ENCODE results near the gene NRXN3. TPM values are rescaled to one million over a fixed set of nuclear protein-coding genes. Genes with fewer than 3 reads are reported as not detected.

Gene NRXN3
- total RNA-seq (10 to 100 TPM in 1 of 2 donors, 1 to 10 TPM in 1; 8.8 to 16.6 TPM), polyA plus RNA-seq (1 to 10 TPM; 1.5 to 6.7 TPM)
- long read RNA-seq, donor 1, full-length matches to known transcripts: 3 of 18 reads
- long read RNA-seq, donor 1, partial matches to known transcripts: 4 of 18 reads
- long read RNA-seq, donor 1, other reads (novel, unspliced or antisense): 11 of 18 reads
- long read RNA-seq, donor 2, partial matches to known transcripts: 1 of 7 reads
- long read RNA-seq, donor 2, other reads (novel, unspliced or antisense): 6 of 7 reads

GRCh38 chr14:78170203-78170602 lies at the start of gene NRXN3:
Gene NRXN3, plus strand, starts transcription at chr14:78170373. Its CDS starts 72,721 bp downstream, at chr14:78243094.
- no peaks in the 10 kb centered on the region for H3K27me3 ChIP-seq (ENCODE audit: control insufficient read depth in 1 of 2, insufficient read depth in 2 of 2, low read length in 1 of 2)
- H3K4me3 ChIP-seq (ENCODE audit: low read length in 2 of 2): no peak within 1 kb of the TSS
- H3K9me3 ChIP-seq (ENCODE audit: control insufficient read depth, low read length): no peaks in the 10 kb centered on the region
- H3K36me3 ChIP-seq (ENCODE audit: control insufficient read depth in 1 of 2, insufficient read depth in 2 of 2, low read length in 1 of 2): no peaks in the 10 kb centered on the region
- no peak within 1 kb of the TSS for H3K27ac ChIP-seq (ENCODE audit: low read depth in 1 of 2, low read length in 2 of 2)
- no peak for DNase-seq
- no peak for ATAC-seq (ENCODE audit: low FRiP score)
- 1% methylated on average over 7 of the region's 7 CpGs for WGBS, 2 donors
- intact Hi-C loops (cut with DNase I): no loop called here
- no peaks in the 10 kb centered on the region for H3K4me1 ChIP-seq (ENCODE audit: control insufficient read depth in 1 of 2, insufficient read depth in 2 of 2, low read length in 2 of 2)

GRCh38 chr14:78122436-78122835 lies 47.7 kb upstream of the NRXN3 start:
- no peaks in the 10 kb centered on the region for H3K36me3 ChIP-seq (ENCODE audit: control insufficient read depth in 1 of 2, insufficient read depth in 2 of 2, low read length in 1 of 2)
- no peak overlapping the region for H3K4me3 ChIP-seq (ENCODE audit: low read length in 2 of 2)
- H3K27me3 ChIP-seq (ENCODE audit: control insufficient read depth in 1 of 2, insufficient read depth in 2 of 2, low read length in 1 of 2): no peaks in the 10 kb centered on the region
- H3K9me3 ChIP-seq (ENCODE audit: control insufficient read depth, low read length): no peaks in the 10 kb centered on the region
- no peak overlapping the region for H3K27ac ChIP-seq (ENCODE audit: low read depth in 1 of 2, low read length in 2 of 2)
- no peak for ATAC-seq (ENCODE audit: low FRiP score)
- no peaks in the 10 kb centered on the region for H3K4me1 ChIP-seq (ENCODE audit: control insufficient read depth in 1 of 2, insufficient read depth in 2 of 2, low read length in 2 of 2)
- 56 to 57% methylated on average over 5 of the region's 5 CpGs for WGBS, 2 donors
- DNase-seq: no peak
- intact Hi-C loops (cut with DNase I): no loop called here

DNA sequence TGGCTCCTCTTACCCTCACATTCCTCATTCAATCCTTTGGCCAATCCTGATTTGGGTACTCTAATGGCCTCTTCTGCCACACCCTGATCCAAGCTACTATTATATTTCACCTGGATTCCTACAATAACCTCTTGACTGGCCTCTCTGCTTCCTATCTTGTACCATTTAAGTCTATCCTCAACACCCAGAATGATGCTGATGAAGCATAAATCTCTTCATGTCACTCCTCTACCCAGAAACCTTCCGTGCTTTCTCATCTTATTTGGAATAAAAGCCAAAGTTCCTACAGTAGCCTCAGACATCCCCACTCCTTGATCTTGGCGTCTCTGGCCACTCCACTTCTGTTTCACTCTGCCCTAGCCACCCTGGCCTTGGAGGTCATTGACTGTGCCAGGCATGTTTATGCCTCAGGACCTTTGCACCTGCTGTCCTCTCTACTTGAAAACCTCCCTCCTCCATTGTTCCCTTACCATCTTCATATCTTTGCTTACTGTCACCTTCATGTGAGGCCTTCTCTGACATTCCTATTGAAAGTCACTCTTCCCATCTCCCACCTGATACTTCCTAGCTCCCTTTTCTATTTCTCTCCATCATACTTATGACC lies 46.4 kb upstream of the NRXN3 start:
- H3K4me3 ChIP-seq (ENCODE audit: low read length in 2 of 2): no peak overlapping the region
- intact Hi-C loops (cut with DNase I): no loop called here
- 76 to 80% methylated on average over 2 of the region's 2 CpGs for WGBS, 2 donors

GRCh38 chr14:78127961-78128360 lies 42.2 kb upstream of the NRXN3 start:
- WGBS, 2 donors: 78 to 90% methylated on average over 9 of the region's 9 CpGs

More for the DNA sequence above, 46.4 kb upstream of the NRXN3 start:
- no peak for ATAC-seq (ENCODE audit: low FRiP score)
- no peaks in the 10 kb centered on the region for H3K9me3 ChIP-seq (ENCODE audit: control insufficient read depth, low read length)
- no peaks in the 10 kb centered on the region for H3K4me1 ChIP-seq (ENCODE audit: control insufficient read depth in 1 of 2, insufficient read depth in 2 of 2, low read length in 2 of 2)
- H3K36me3 ChIP-seq (ENCODE audit: control insufficient read depth in 1 of 2, insufficient read depth in 2 of 2, low read length in 1 of 2): no peaks in the 10 kb centered on the region
- DNase-seq: no peak
- H3K27ac ChIP-seq (ENCODE audit: low read depth in 1 of 2, low read length in 2 of 2): no peak overlapping the region
- H3K27me3 ChIP-seq (ENCODE audit: control insufficient read depth in 1 of 2, insufficient read depth in 2 of 2, low read length in 1 of 2): no peaks in the 10 kb centered on the region

GRCh38 chr14:78129375-78129774 lies 40.8 kb upstream of the NRXN3 start:
- intact Hi-C loops (cut with DNase I): no loop called here
- DNase-seq (no peak), ATAC-seq (ENCODE audit: low FRiP score) (no peak)
- Histone ChIP-seq H3K4me1 (ENCODE audit: control insufficient read depth in 1 of 2, insufficient read depth in 2 of 2, low read length in 2 of 2) (no peaks in the 10 kb centered on the region), H3K4me3 (ENCODE audit: low read length in 2 of 2) (no peak overlapping the region), H3K9me3 (ENCODE audit: control insufficient read depth, low read length) (no peaks in the 10 kb centered on the region), H3K27ac (ENCODE audit: low read depth in 1 of 2, low read length in 2 of 2) (no peak overlapping the region), H3K36me3 (ENCODE audit: control insufficient read depth in 1 of 2, insufficient read depth in 2 of 2, low read length in 1 of 2) (no peaks in the 10 kb centered on the region), H3K27me3 (ENCODE audit: control insufficient read depth in 1 of 2, insufficient read depth in 2 of 2, low read length in 1 of 2) (no peaks in the 10 kb centered on the region)
- 68 to 89% methylated on average over 4 of the region's 4 CpGs for WGBS, 2 donors

More at GRCh38 chr14:78127961-78128360, 42.2 kb upstream of the NRXN3 start:
- H3K9me3 ChIP-seq (ENCODE audit: control insufficient read depth, low read length): no peaks in the 10 kb centered on the region
- no peaks in the 10 kb centered on the region for H3K27me3 ChIP-seq (ENCODE audit: control insufficient read depth in 1 of 2, insufficient read depth in 2 of 2, low read length in 1 of 2)
- H3K36me3 ChIP-seq (ENCODE audit: control insufficient read depth in 1 of 2, insufficient read depth in 2 of 2, low read length in 1 of 2): no peaks in the 10 kb centered on the region
- H3K4me1 ChIP-seq (ENCODE audit: control insufficient read depth in 1 of 2, insufficient read depth in 2 of 2, low read length in 2 of 2): no peaks in the 10 kb centered on the region
- DNase-seq (no peak), ATAC-seq (ENCODE audit: low FRiP score) (no peak)
- intact Hi-C loops (cut with DNase I): no loop called here
- no peak overlapping the region for H3K4me3 ChIP-seq (ENCODE audit: low read length in 2 of 2)
- H3K27ac ChIP-seq (ENCODE audit: low read depth in 1 of 2, low read length in 2 of 2): no peak overlapping the region

- DNase-seq: no peak
- Histone ChIP-seq H3K27me3 (ENCODE audit: control insufficient read depth in 1 of 2, insufficient read depth in 2 of 2, low read length in 1 of 2) (no peaks in the 10 kb centered on the region), H3K4me1 (ENCODE audit: control insufficient read depth in 1 of 2, insufficient read depth in 2 of 2, low read length in 2 of 2) (no peaks in the 10 kb centered on the region), H3K36me3 (ENCODE audit: control insufficient read depth in 1 of 2, insufficient read depth in 2 of 2, low read length in 1 of 2) (no peaks in the 10 kb centered on the region), H3K9me3 (ENCODE audit: control insufficient read depth, low read length) (no peaks in the 10 kb centered on the region), H3K27ac (ENCODE audit: low read depth in 1 of 2, low read length in 2 of 2) (no peak overlapping the region), H3K4me3 (ENCODE audit: low read length in 2 of 2) (no peak overlapping the region)
- no peak for ATAC-seq (ENCODE audit: low FRiP score)
- intact Hi-C loops (cut with DNase I): no loop called here
- 62 to 78% methylated on average over 1 of the region's 1 CpG for WGBS, 2 donors
Observed at GRCh38 chr14:78130356-78130755, 39.8 kb upstream of the NRXN3 start.

- DNase-seq: no peak
- no peaks in the 10 kb centered on the region for H3K36me3 ChIP-seq (ENCODE audit: control insufficient read depth in 1 of 2, insufficient read depth in 2 of 2, low read length in 1 of 2)
- H3K4me3 ChIP-seq (ENCODE audit: low read length in 2 of 2): no peak overlapping the region
- no peaks in the 10 kb centered on the region for H3K9me3 ChIP-seq (ENCODE audit: control insufficient read depth, low read length)
- H3K27ac ChIP-seq (ENCODE audit: low read depth in 1 of 2, low read length in 2 of 2): no peak overlapping the region
- ATAC-seq (ENCODE audit: low FRiP score): no peak
- 81 to 88% methylated on average over 4 of the region's 4 CpGs for WGBS, 2 donors
- no peaks in the 10 kb centered on the region for H3K27me3 ChIP-seq (ENCODE audit: control insufficient read depth in 1 of 2, insufficient read depth in 2 of 2, low read length in 1 of 2)
- no peaks in the 10 kb centered on the region for H3K4me1 ChIP-seq (ENCODE audit: control insufficient read depth in 1 of 2, insufficient read depth in 2 of 2, low read length in 2 of 2)
- intact Hi-C loops (cut with DNase I): no loop called here
Observed at GRCh38 chr14:78131201-78131600, 39.0 kb upstream of the NRXN3 start.

DNA sequence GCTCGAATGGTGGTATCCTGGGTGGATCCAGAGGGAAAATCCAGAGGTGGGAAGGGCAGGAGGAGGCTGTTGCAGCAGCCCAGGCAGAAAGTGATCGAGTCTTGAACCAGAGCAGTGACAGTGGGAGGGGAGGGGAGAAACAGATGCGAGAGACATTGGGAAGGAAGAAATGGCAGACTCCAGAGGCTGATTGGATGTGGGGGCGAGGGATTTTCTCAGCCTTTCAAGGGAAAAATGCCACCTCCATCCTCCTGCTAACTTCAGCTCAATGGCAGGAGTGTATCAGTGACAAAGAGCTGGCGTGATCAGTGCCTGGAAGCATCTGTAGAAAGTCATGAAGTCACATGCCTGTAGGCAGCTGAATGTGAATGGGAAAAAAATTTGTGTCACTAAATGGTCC lies 38.6 kb upstream of the NRXN3 start:
- ATAC-seq (ENCODE audit: low FRiP score) (no peak), DNase-seq (no peak)
- no peak overlapping the region for H3K4me3 ChIP-seq (ENCODE audit: low read length in 2 of 2)
- H3K27ac ChIP-seq (ENCODE audit: low read depth in 1 of 2, low read length in 2 of 2): no peak overlapping the region
- H3K27me3 ChIP-seq (ENCODE audit: control insufficient read depth in 1 of 2, insufficient read depth in 2 of 2, low read length in 1 of 2): no peaks in the 10 kb centered on the region
- WGBS, 2 donors: 78 to 82% methylated on average over 5 of the region's 5 CpGs
- H3K4me1 ChIP-seq (ENCODE audit: control insufficient read depth in 1 of 2, insufficient read depth in 2 of 2, low read length in 2 of 2): no peaks in the 10 kb centered on the region
- H3K36me3 ChIP-seq (ENCODE audit: control insufficient read depth in 1 of 2, insufficient read depth in 2 of 2, low read length in 1 of 2): no peaks in the 10 kb centered on the region
- intact Hi-C loops (cut with DNase I): no loop called here
- H3K9me3 ChIP-seq (ENCODE audit: control insufficient read depth, low read length): no peaks in the 10 kb centered on the region

DNA sequence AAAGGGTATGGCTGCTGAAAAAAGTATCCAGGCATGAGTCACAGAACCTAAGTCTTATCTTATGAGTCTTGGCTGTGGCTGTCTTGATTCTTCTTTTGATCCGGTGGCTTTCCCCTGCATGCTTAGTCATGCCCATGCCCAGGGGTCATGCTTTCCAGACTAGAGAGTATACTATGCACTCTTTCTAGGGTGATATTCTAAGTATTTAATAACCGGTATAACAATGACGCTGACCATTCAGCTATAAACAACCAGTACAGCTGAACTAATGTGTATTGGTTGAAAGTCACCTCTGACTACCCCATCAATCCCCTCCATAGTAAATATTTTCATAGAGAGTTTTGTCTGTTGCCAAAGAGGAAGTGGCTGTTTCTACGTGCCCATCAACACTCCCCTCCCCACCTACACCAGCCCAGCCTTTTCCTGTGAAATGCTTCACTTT lies 34.7 kb upstream of the NRXN3 start:
- Histone ChIP-seq H3K4me1 (ENCODE audit: control insufficient read depth in 1 of 2, insufficient read depth in 2 of 2, low read length in 2 of 2) (no peaks in the 10 kb centered on the region), H3K36me3 (ENCODE audit: control insufficient read depth in 1 of 2, insufficient read depth in 2 of 2, low read length in 1 of 2) (no peaks in the 10 kb centered on the region), H3K9me3 (ENCODE audit: control insufficient read depth, low read length) (peaks cover 1% of the 10 kb centered on the region), H3K27ac (ENCODE audit: low read depth in 1 of 2, low read length in 2 of 2) (no peak overlapping the region), H3K27me3 (ENCODE audit: control insufficient read depth in 1 of 2, insufficient read depth in 2 of 2, low read length in 1 of 2) (no peaks in the 10 kb centered on the region), H3K4me3 (ENCODE audit: low read length in 2 of 2) (no peak overlapping the region)
- ATAC-seq (ENCODE audit: low FRiP score) (no peak), DNase-seq (no peak)
- intact Hi-C loops (cut with DNase I): no loop called here
- 31 to 47% methylated on average over 4 of the region's 4 CpGs for WGBS, 2 donors
